ENCODE measurements around the gene STARD3.

STARD3 gene

GRCh38 chr17:39627047-39627711 is 9.8 kb upstream of the STARD3 start:
- TF ChIP-seq CTCF (IDR thresholded peaks at IDR 0.05) = no peak

GRCh38 chr17:39627712-39628516 is 9.0 kb upstream of the STARD3 start:
- TF ChIP-seq CTCF (IDR thresholded peaks at IDR 0.05) = no peak

- TF ChIP-seq CTCF (IDR thresholded peaks at IDR 0.05) = no peak
Observed at GRCh38 chr17:39628655-39629493, 8.1 kb upstream of the STARD3 start.

GRCh38 chr17:39629494-39629880 is 7.5 kb upstream of the STARD3 start:
- no peak for TF ChIP-seq CTCF (IDR thresholded peaks at IDR 0.05)

- no peak for TF ChIP-seq CTCF (IDR thresholded peaks at IDR 0.05)
Observed at GRCh38 chr17:39629898-39630297, 7.0 kb upstream of the STARD3 start.

GRCh38 chr17:39631403-39631802 is 5.5 kb upstream of the STARD3 start:
- TF ChIP-seq CTCF (IDR thresholded peaks at IDR 0.05) = no peak

GRCh38 chr17:39632153-39632941 is 4.6 kb upstream of the STARD3 start:
- TF ChIP-seq CTCF (IDR thresholded peaks at IDR 0.05) = no peak
